SK-N-MC (cell line): ENCODE data around the gene FAM9C.

Source experiments
- EZH2 ChIP-seq: fragments of 200-600 bp; sonication (generic); IDR thresholded peaks from one replicate; pipeline ENCODE4 v1.6.1; 2017; ENCODE audit warnings: antibody characterized with exemption
- FOXP2 ChIP-seq: optimal IDR thresholded peaks from 2 replicates; pipeline ENCODE3; 2011; ENCODE audit warnings: mild to moderate bottlenecking, moderate library complexity; ENCODE audit not compliant: insufficient read depth; ENCODE audit errors: extremely low read length, control extremely low read depth
- POLR2AphosphoS5 ChIP-seq: IDR thresholded peaks from 2 replicates; pipeline ENCODE4 v1.6.1; 2012; ENCODE audit warnings: mild to moderate bottlenecking, low read depth, low read length, borderline replicate concordance

- TF ChIP-seq POLR2AphosphoS5 (no peak), EZH2 (no peak), FOXP2 (no peak)
Measured at GRCh38 chrX:13022926-13023325, 21.5 kb downstream of the FAM9C start.
